GM10248 (cell line): ENCODE data around the gene ACOX3.

ENCODE experiments used
- CTCF ChIA-PET: fragments of 300-600 bp; sonication (Branson Sonifier 250); formaldehyde crosslinking; extraction: SDS; loops from one replicate; lab custom pipeline; 2021; ENCODE audit warnings: antibody characterized with exemption; lab: Yijun Ruan, JAX
- POLR2A ChIA-PET: fragments of 350-650 bp; sonication (Branson Sonifier 250); formaldehyde crosslinking; extraction: SDS; loops from one replicate; lab custom pipeline; 2020; ENCODE audit warnings: antibody characterized with exemption; lab: Yijun Ruan, JAX
- DNase-seq: peaks from one replicate; pipeline ENCODE4 v3.0.0; 2012; ENCODE audit errors: extremely low spot score
- CTCF ChIP-seq: IDR thresholded peaks from 2 replicates; pipeline ENCODE4 v1.5.1; 2012; ENCODE audit warnings: mild to moderate bottlenecking, low read depth; ENCODE audit errors: extremely low read depth, missing control alignments, control extremely low read depth

The ACOX3 gene

GRCh38 chr4:8437281-8437680 lies 3.2 kb downstream of the ACOX3 start:
- CTCF ChIA-PET: interaction anchor here (0.8 to 3.0 kb wide), 5 partner anchors 9 to 195 kb away, joined by 3 to 7 read pairs (median 4); no protein-coding TSS in a partner anchor
- POLR2A ChIA-PET: no interaction called here
- no peak for TF ChIP-seq CTCF
- no peak for DNase-seq

DNA sequence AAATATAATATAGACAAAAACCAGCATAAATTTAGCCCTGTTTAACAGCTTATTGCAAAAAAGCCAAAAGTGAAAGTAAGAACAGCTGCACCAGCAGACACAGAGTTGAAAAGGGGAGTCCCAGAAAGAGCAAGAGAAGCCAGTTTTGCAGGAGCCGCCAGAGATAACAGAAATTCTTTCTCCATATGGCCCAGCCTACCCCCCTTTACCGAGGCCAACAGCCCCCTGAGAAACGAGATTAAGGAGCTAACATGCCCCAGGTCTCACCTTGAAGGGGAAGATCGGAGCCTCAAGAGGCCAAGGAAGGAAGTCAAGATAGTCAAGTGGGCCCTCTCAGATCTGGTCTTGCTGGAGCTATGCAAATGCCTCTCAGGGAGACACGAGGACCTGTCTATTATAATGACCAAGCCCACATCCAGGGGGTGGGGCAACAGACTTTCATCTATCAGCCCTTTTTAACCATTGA lies 4.8 kb downstream of the ACOX3 start:
- no peak for TF ChIP-seq CTCF
- DNase-seq: peak; percentile 56
- POLR2A ChIA-PET: interaction anchor here (0.6 kb wide), 1 partner anchor 542 kb away, joined by 3 read pairs; no protein-coding TSS in a partner anchor
- CTCF ChIA-PET: interaction anchor here (0.7 to 2.2 kb wide), 9 partner anchors 9 to 267 kb away, joined by 3 to 7 read pairs (median 4); no protein-coding TSS in a partner anchor

DNA sequence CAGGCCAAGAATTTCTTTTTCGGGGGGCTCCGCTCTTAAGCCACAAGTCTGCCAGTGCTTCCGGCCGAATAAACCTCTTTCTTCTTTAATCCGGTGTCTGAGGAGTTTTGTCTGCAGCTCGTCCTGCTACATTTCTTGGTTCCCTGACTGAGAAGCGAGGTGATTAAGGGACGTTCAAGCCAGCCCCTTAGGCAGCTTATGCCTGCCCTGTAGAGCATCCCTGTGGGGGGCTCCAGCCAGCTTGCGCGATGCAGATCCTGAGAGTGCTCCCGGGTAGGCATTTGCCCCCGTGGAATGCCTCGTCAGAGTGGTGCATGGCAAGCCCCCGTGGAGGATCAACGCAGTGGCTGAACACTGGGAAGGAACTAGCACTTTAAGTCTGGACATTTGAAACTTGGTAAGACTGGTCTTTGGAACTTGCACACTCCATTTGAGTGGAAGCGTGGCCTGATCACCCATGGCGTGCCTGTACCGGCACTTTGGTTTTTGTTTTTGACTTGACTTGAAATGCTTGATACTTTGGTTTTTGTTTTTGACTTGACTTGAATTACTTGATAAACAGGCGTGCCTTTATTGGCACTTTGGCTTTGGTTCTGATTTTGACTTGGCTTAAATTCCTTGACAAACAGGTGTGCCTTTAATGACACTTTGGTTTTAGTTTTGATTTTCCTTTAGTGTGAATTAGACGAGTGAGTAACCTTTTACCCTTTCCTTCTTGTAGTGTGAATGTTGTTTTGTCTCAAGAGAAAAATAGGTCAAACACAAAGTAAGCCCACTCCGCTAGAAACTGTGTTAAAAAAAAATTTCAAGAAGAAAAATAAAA lies 6.1 kb downstream of the ACOX3 start:
- CTCF ChIA-PET: no interaction called here
- no peak for TF ChIP-seq CTCF
- POLR2A ChIA-PET: no interaction called here
- DNase-seq: no peak

DNA sequence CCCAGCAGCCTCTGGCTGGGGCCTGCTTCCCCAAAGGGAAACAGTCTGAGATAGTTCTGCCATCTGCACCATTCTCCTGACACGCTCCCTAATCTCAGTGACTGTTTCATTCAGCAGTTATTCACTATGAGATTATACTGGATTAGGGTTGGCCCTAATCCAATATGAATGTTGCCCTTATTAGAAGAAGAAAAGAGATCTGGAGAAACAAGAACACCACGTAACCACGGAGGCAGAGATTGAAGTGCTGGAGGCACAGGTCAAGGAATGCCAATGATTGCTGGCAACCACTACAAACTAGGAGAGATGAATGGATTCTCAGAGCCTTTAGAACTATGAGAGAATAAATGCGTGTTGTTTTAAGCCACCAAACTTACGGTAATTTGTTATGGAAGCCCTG lies 7.4 kb downstream of the ACOX3 start:
- DNase-seq: no peak
- ChIA-PET CTCF (no interaction called here), POLR2A (no interaction called here)
- no peak for TF ChIP-seq CTCF

DNA sequence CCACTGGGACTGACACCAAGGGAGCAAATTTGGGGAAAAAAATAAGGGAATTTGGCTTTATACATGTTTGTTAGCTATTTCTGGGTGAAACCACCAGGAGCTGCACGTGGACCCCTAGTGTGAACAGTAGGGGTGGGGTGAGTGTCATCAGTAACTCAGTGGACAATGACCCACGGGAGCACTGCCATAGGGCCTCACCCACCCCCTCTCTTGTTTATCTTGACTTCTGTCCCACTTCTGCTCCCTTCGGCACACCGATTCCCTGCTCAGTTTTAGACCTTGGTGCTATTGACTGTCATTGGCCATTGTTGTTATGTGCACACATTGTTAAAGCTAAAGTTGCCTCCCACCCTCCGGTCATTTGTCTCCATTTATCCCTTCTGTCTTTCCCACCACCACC lies 9.0 kb downstream of the ACOX3 start:
- CTCF ChIA-PET: interaction anchor here (2.1 kb wide), 1 partner anchor 11 kb away, joined by 8 read pairs; no protein-coding TSS in a partner anchor
- DNase-seq: no peak

More for the DNA sequence above, 9.0 kb downstream of the ACOX3 start:
- TF ChIP-seq CTCF: no peak
- POLR2A ChIA-PET: no interaction called here
